Keratinocyte (primary cell): ENCODE data around the gene TJP2. TPM values are rescaled to one million over a fixed set of nuclear protein-coding genes. Genes with fewer than 3 reads are reported as not detected.

Experiments used
- DNase-seq: peaks from one replicate; pipeline ENCODE4 v3.0.0-alpha.2; 2011; ENCODE audit warnings: low read depth, missing footprints, low spot score
- FAIRE-seq: peaks from 2 replicates; lab custom pipeline; 2011; peaks lifted over from hg19 to GRCh38; lab: Jason Lieb, UNC
- H2AFZ ChIP-seq: 2 replicates; pipeline ENCODE4 v1.6.0; 2012; ENCODE audit warnings: low read length, control low read depth, inconsistent platforms; ENCODE audit not compliant: control insufficient read depth
- H3K27ac ChIP-seq: 2 replicates; pipeline ENCODE4 v1.5.1; 2011; ENCODE audit warnings: low read length; ENCODE audit not compliant: control insufficient read depth, insufficient read depth
- H3K27me3 ChIP-seq: 3 replicates; pipeline ENCODE4 v1.6.0; 2011; ENCODE audit warnings: low read length; ENCODE audit not compliant: control insufficient read depth, insufficient read depth; ENCODE audit errors: extremely low read depth
- H3K36me3 ChIP-seq, 2 experiments: 2 replicates in 1 of 2; 3 replicates in 1 of 2; pipeline ENCODE4 v1.5.1; 2011; ENCODE audit warnings: low read length in 2 of 2, mild to moderate bottlenecking in 1 of 2; ENCODE audit not compliant: control insufficient read depth in 2 of 2, insufficient read depth in 2 of 2; ENCODE audit errors: extremely low read depth in 1 of 2
- H3K4me1 ChIP-seq: 3 replicates; pipeline ENCODE4 v1.5.1; 2011; ENCODE audit warnings: low read length; ENCODE audit not compliant: control insufficient read depth, insufficient read depth; ENCODE audit errors: extremely low read depth
- H3K4me2 ChIP-seq: 3 replicates; pipeline ENCODE4 v1.6.0; 2011; ENCODE audit warnings: low read depth, low read length; ENCODE audit not compliant: control insufficient read depth, insufficient read depth; ENCODE audit errors: extremely low read depth
- H3K4me3 ChIP-seq, 3 experiments: fragments of 200-600 bp in 1 of 3; sonication (generic) in 1 of 3; 2 replicates in 2 of 3; 3 replicates in 1 of 3; pipeline ENCODE4 v1.5.1; 2011 to 2016; ENCODE audit warnings: low read length in 3 of 3, mild to moderate bottlenecking in 3 of 3, control low read depth in 2 of 3, inconsistent platforms in 1 of 3, low read depth in 1 of 3, mixed read lengths in 1 of 3, mixed run types in 1 of 3, moderate library complexity in 1 of 3; ENCODE audit not compliant: control insufficient read depth in 2 of 3, insufficient read depth in 2 of 3; ENCODE audit errors: extremely low read depth in 1 of 3
- H3K79me2 ChIP-seq: 2 replicates; pipeline ENCODE4 v1.6.0; 2012; ENCODE audit warnings: low read length; ENCODE audit not compliant: control insufficient read depth, insufficient read depth
- H3K9ac ChIP-seq: 3 replicates; pipeline ENCODE4 v1.6.0; 2011; ENCODE audit warnings: low read length; ENCODE audit not compliant: control insufficient read depth, insufficient read depth; ENCODE audit errors: extremely low read depth
- H3K9me1 ChIP-seq: 3 replicates; pipeline ENCODE4 v1.6.0; 2011; ENCODE audit warnings: low read length; ENCODE audit not compliant: control insufficient read depth, insufficient read depth; ENCODE audit errors: extremely low read depth
- H3K9me3 ChIP-seq: 2 replicates; pipeline ENCODE4 v1.5.1; 2012; ENCODE audit warnings: low read depth, low read length; ENCODE audit not compliant: control insufficient read depth
- H4K20me1 ChIP-seq: 3 replicates; pipeline ENCODE4 v1.6.0; 2011; ENCODE audit warnings: low read length; ENCODE audit not compliant: control insufficient read depth, insufficient read depth; ENCODE audit errors: extremely low read depth
- EZH2 ChIP-seq: IDR thresholded peaks from one replicate; pipeline ENCODE4 v1.6.1; 2012; ENCODE audit warnings: inconsistent platforms, mild to moderate bottlenecking, low read length, moderate library complexity
- dilution Hi-C: fragments of 300-500 bp; cut with MboI; formaldehyde crosslinking; loops from one replicate; pipeline ENCODE4 v1.7.0; 2020; ENCODE audit warnings: low sequenced_read_pairs; ENCODE audit not compliant: extremely low pct_ligation_motif_present
- polyA plus RNA-seq, 5 experiments: library from polyadenylated mRNA; depleted of rRNA in 3 of 5; stranded (reverse) in 3 of 5; stranded (forward) in 1 of 5; unstranded in 1 of 5; fragments of >200 nt; gene quantifications; 1 replicate in 1 of 5; 2 replicates in 3 of 5; 3 replicates in 1 of 5; pipeline versions ENCODE4 v1.2.1 to v1.2.3, GENCODE V29; 2011 to 2012; ENCODE audit warnings: missing spikeins in 2 of 5, low read depth in 1 of 5, low replicate concordance in 1 of 5
- TF ChIP-seq, protein P1 (sequence below), 3 experiments: IDR thresholded peaks in 1 of 3; conservative IDR thresholded peaks in 1 of 3; optimal IDR thresholded peaks in 1 of 3; 2 replicates in 2 of 3; 3 replicates in 1 of 3; pipeline versions ENCODE3 to v1.5.1; 2011; ENCODE audit warnings: low read length in 3 of 3, mild to moderate bottlenecking in 3 of 3, moderate library complexity in 2 of 3, control low read depth in 1 of 3, inconsistent platforms in 1 of 3; ENCODE audit not compliant: insufficient read depth in 2 of 3; ENCODE audit errors: extremely low read depth in 1 of 3

Gene TJP2
- polyA plus RNA-seq, 1 donor (not counting 4 experiments of a cell fraction or from before 2014, with no cell fraction given): 74.8 TPM

DNA sequence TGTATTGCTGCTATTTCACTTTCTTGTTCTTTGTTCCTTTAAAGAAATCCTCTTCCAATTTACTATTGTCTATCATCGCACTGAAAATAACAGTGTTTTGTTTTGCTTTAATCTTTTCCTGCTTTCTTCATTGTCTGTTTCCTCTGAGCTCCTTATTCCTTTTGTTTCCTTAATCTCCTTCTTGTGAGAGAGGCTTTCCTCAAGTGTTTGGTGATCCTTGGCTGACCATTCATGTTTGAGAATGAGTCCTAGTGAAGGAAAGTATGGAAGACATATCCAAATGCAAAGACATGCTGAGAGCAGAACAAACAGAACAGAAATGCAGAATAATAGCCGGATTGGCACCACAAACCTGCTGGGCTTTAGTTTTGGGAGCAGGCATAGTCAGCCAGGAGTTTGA, 108.9 kb downstream of the TJP2 start:
- dilution Hi-C loops: no loop called here
- Histone ChIP-seq H3K4me1 (no peaks in the 10 kb centered on the region), H4K20me1 (no peaks in the 10 kb centered on the region), H3K27ac (no peak overlapping the region), H3K9me1 (no peaks in the 10 kb centered on the region), H2AFZ (no peak overlapping the region), H3K9ac (no peak overlapping the region), H3K36me3 (no peaks in the 10 kb centered on the region), H3K27me3 (no peaks in the 10 kb centered on the region), H3K9me3 (no peaks in the 10 kb centered on the region), H3K4me2 (no peak overlapping the region), H3K79me2 (no peaks in the 10 kb centered on the region), H3K4me3 (no peak overlapping the region)
- FAIRE-seq (no peak), DNase-seq (no peak)
- TF ChIP-seq, protein P1, sequence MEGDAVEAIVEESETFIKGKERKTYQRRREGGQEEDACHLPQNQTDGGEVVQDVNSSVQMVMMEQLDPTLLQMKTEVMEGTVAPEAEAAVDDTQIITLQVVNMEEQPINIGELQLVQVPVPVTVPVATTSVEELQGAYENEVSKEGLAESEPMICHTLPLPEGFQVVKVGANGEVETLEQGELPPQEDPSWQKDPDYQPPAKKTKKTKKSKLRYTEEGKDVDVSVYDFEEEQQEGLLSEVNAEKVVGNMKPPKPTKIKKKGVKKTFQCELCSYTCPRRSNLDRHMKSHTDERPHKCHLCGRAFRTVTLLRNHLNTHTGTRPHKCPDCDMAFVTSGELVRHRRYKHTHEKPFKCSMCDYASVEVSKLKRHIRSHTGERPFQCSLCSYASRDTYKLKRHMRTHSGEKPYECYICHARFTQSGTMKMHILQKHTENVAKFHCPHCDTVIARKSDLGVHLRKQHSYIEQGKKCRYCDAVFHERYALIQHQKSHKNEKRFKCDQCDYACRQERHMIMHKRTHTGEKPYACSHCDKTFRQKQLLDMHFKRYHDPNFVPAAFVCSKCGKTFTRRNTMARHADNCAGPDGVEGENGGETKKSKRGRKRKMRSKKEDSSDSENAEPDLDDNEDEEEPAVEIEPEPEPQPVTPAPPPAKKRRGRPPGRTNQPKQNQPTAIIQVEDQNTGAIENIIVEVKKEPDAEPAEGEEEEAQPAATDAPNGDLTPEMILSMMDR (optimal IDR thresholded peaks at IDR 0.05 in 1 of 3, IDR thresholded peaks at IDR 0.05 in 1 of 3, conservative IDR thresholded peaks at IDR 0.05 in 1 of 3; ENCODE audit: extremely low read depth in 1 of 3, insufficient read depth in 2 of 3, low read length in 3 of 3): no peak
- no peak for TF ChIP-seq EZH2

DNA sequence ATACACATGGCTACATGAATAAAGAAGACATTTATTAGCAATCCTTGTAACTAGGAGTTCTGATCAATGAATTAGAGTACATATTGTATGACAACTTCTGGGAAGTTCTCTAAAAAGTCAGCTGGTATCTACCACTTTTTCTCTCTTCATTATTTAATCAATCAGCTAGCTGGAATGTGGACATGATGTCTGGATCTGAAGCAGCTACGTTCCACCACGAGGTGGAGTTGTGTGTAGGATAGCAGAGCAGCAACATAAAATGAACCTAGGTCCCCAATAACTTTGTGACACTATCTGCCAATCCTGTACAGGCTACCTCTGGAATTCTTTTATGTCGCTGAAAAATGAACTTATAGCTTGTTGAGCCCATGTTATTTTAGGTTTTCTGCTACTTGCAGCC, 118.0 kb downstream of the TJP2 start:
- no peaks in the 10 kb centered on the region for H3K36me3 ChIP-seq
- H2AFZ ChIP-seq: no peak overlapping the region
- DNase-seq (no peak), FAIRE-seq (no peak)
- dilution Hi-C loops: no loop called here
- no peak for TF ChIP-seq EZH2
- TF ChIP-seq, protein P1 (optimal IDR thresholded peaks at IDR 0.05 in 1 of 3, IDR thresholded peaks at IDR 0.05 in 1 of 3, conservative IDR thresholded peaks at IDR 0.05 in 1 of 3; ENCODE audit: extremely low read depth in 1 of 3, insufficient read depth in 2 of 3, low read length in 3 of 3): no peak
- no peak overlapping the region for H3K4me3 ChIP-seq
- H3K27ac ChIP-seq: no peak overlapping the region
- no peak overlapping the region for H3K4me2 ChIP-seq
- no peaks in the 10 kb centered on the region for H3K9me3 ChIP-seq
- H3K9me1 ChIP-seq: no peaks in the 10 kb centered on the region
- no peaks in the 10 kb centered on the region for H3K79me2 ChIP-seq
- no peak overlapping the region for H3K9ac ChIP-seq
- H4K20me1 ChIP-seq: no peaks in the 10 kb centered on the region
- H3K27me3 ChIP-seq: no peaks in the 10 kb centered on the region
- no peaks in the 10 kb centered on the region for H3K4me1 ChIP-seq
